ENCODE data around the gene B3GNT3.
"Not testable (repeated sequence)": the region's sequence is repeated elsewhere in the genome, so short reads cannot be mapped to it uniquely, and the experiment has no call there.

B3GNT3 gene

GRCh38 chr19:17778251-17778967 lies 16.5 kb upstream of the B3GNT3 start:
- peak overlapping the region; percentile 98 for H3K27ac Mint-ChIP-seq
- H3K4me3 Mint-ChIP-seq = no peak overlapping the region
- peaks cover 40% of the 10 kb centered on the region for H3K4me1 Mint-ChIP-seq
- ATAC-seq (ENCODE audit: low read depth) (peak; percentile 18), DNase-seq (ENCODE audit: low spot score in 2 of 2) (peak in 1 of 2 donors; percentile 35)
- peaks cover 32% of the 10 kb centered on the region for H3K36me3 Mint-ChIP-seq
- H3K9me3 Mint-ChIP-seq = no peaks in the 10 kb centered on the region
- H3K27me3 Mint-ChIP-seq = no peaks in the 10 kb centered on the region

GRCh38 chr19:17778968-17779929 lies 15.7 kb upstream of the B3GNT3 start:
- ATAC-seq (ENCODE audit: low read depth) (no peak), DNase-seq (ENCODE audit: low spot score in 2 of 2) (no peak)
- H3K27ac Mint-ChIP-seq = peak overlapping the region; percentile 92
- peaks cover 42% of the 10 kb centered on the region for H3K4me1 Mint-ChIP-seq
- H3K36me3 Mint-ChIP-seq = peaks cover 32% of the 10 kb centered on the region
- no peak overlapping the region for H3K4me3 Mint-ChIP-seq
- H3K9me3 Mint-ChIP-seq = no peaks in the 10 kb centered on the region
- no peaks in the 10 kb centered on the region for H3K27me3 Mint-ChIP-seq

GRCh38 chr19:17780781-17781180 lies 14.2 kb upstream of the B3GNT3 start:
- no peak for DNase-seq (ENCODE audit: low spot score in 2 of 2)
- H3K27ac Mint-ChIP-seq = no peak overlapping the region
- no peaks in the 10 kb centered on the region for H3K9me3 Mint-ChIP-seq
- no peak overlapping the region for H3K4me3 Mint-ChIP-seq
- H3K36me3 Mint-ChIP-seq = peaks cover 36% of the 10 kb centered on the region
- peaks cover 33% of the 10 kb centered on the region for H3K4me1 Mint-ChIP-seq
- H3K27me3 Mint-ChIP-seq = no peaks in the 10 kb centered on the region
- no peak for ATAC-seq (ENCODE audit: low read depth)

- H3K27ac Mint-ChIP-seq; H3K4me3 Mint-ChIP-seq; H3K27me3 Mint-ChIP-seq; DNase-seq (ENCODE audit: low spot score in 2 of 2); H3K9me3 Mint-ChIP-seq; ATAC-seq (ENCODE audit: low read depth): not testable (repeated sequence)
- H3K4me1 Mint-ChIP-seq = peaks cover 15% of the 10 kb centered on the region
- peaks cover 43% of the 10 kb centered on the region for H3K36me3 Mint-ChIP-seq
Measured at GRCh38 chr19:17783721-17784120, 11.2 kb upstream of the B3GNT3 start.

- Mint-ChIP-seq H3K4me1 (peaks cover 13% of the 10 kb centered on the region), H3K27ac (no peak overlapping the region), H3K9me3 (no peaks in the 10 kb centered on the region), H3K36me3 (peaks cover 45% of the 10 kb centered on the region), H3K4me3 (no peak overlapping the region), H3K27me3 (no peaks in the 10 kb centered on the region)
- peak; percentile 76 to 79 for DNase-seq (ENCODE audit: low spot score in 2 of 2)
- peak; percentile 79 for ATAC-seq (ENCODE audit: low read depth)
Measured at GRCh38 chr19:17784201-17785008, 10.5 kb upstream of the B3GNT3 start.

- Mint-ChIP-seq H3K4me1 (peaks cover 20% of the 10 kb centered on the region), H3K36me3 (peaks cover 32% of the 10 kb centered on the region), H3K4me3 (no peak overlapping the region), H3K27me3 (no peaks in the 10 kb centered on the region), H3K9me3 (no peaks in the 10 kb centered on the region), H3K27ac (no peak overlapping the region)
- no peak for ATAC-seq (ENCODE audit: low read depth)
- no peak for DNase-seq (ENCODE audit: low spot score in 2 of 2)
Measured at GRCh38 chr19:17787274-17787913, 7.5 kb upstream of the B3GNT3 start.

- H3K27ac Mint-ChIP-seq = peak overlapping the region; percentile 74
- no peak overlapping the region for H3K4me3 Mint-ChIP-seq
- ATAC-seq (ENCODE audit: low read depth) (no peak), DNase-seq (ENCODE audit: low spot score in 2 of 2) (no peak)
- peaks cover 20% of the 10 kb centered on the region for H3K4me1 Mint-ChIP-seq
- H3K9me3 Mint-ChIP-seq = no peaks in the 10 kb centered on the region
- peaks cover 2% of the 10 kb centered on the region for H3K27me3 Mint-ChIP-seq
- peaks cover 28% of the 10 kb centered on the region for H3K36me3 Mint-ChIP-seq
Measured at GRCh38 chr19:17788632-17789031, 6.3 kb upstream of the B3GNT3 start.

- Mint-ChIP-seq H3K4me1 (peaks cover 23% of the 10 kb centered on the region), H3K27me3 (peaks cover 9% of the 10 kb centered on the region), H3K27ac (no peak overlapping the region), H3K4me3 (no peak overlapping the region), H3K9me3 (no peaks in the 10 kb centered on the region), H3K36me3 (peaks cover 19% of the 10 kb centered on the region)
- ATAC-seq (ENCODE audit: low read depth) (peak; percentile 81), DNase-seq (ENCODE audit: low spot score in 2 of 2) (no peak)
Measured at GRCh38 chr19:17790059-17790780, 4.7 kb upstream of the B3GNT3 start.

GRCh38 chr19:17794412-17794730 lies 567 bp upstream of the B3GNT3 start:
- Mint-ChIP-seq H3K4me3 (peak overlapping the region; percentile 39), H3K9me3 (no peaks in the 10 kb centered on the region), H3K27ac (no peak overlapping the region), H3K4me1 (peaks cover 22% of the 10 kb centered on the region), H3K27me3 (peaks cover 9% of the 10 kb centered on the region), H3K36me3 (peaks cover 1% of the 10 kb centered on the region)
- ATAC-seq (ENCODE audit: low read depth) = no peak
- no peak for DNase-seq (ENCODE audit: low spot score in 2 of 2)

GRCh38 chr19:17795495-17795856 lies 538 bp downstream of the B3GNT3 start:
- H3K36me3 Mint-ChIP-seq = no peaks in the 10 kb centered on the region

GRCh38 chr19:17796013-17796837 lies 1.3 kb downstream of the B3GNT3 start:
- ATAC-seq (ENCODE audit: low read depth) = peak; percentile 24
- no peaks in the 10 kb centered on the region for H3K36me3 Mint-ChIP-seq
- peaks cover 15% of the 10 kb centered on the region for H3K4me1 Mint-ChIP-seq
- H3K27ac Mint-ChIP-seq = no peak overlapping the region
- H3K9me3 Mint-ChIP-seq = no peaks in the 10 kb centered on the region
- DNase-seq (ENCODE audit: low spot score in 2 of 2) = no peak
- H3K27me3 Mint-ChIP-seq = peaks cover 9% of the 10 kb centered on the region
- no peak overlapping the region for H3K4me3 Mint-ChIP-seq

More at GRCh38 chr19:17795495-17795856, 538 bp downstream of the B3GNT3 start:
- H3K27me3 Mint-ChIP-seq = peaks cover 9% of the 10 kb centered on the region
- no peak for DNase-seq (ENCODE audit: low spot score in 2 of 2)
- H3K4me3 Mint-ChIP-seq = no peak overlapping the region
- no peak overlapping the region for H3K27ac Mint-ChIP-seq
- no peak for ATAC-seq (ENCODE audit: low read depth)
- H3K9me3 Mint-ChIP-seq = no peaks in the 10 kb centered on the region
- peaks cover 16% of the 10 kb centered on the region for H3K4me1 Mint-ChIP-seq

GRCh38 chr19:17796838-17797423 lies 2.0 kb downstream of the B3GNT3 start:
- Mint-ChIP-seq H3K27me3 (peaks cover 9% of the 10 kb centered on the region), H3K27ac (no peak overlapping the region), H3K9me3 (no peaks in the 10 kb centered on the region), H3K36me3 (no peaks in the 10 kb centered on the region), H3K4me3 (no peak overlapping the region), H3K4me1 (peaks cover 9% of the 10 kb centered on the region)
- ATAC-seq (ENCODE audit: low read depth) = no peak
- DNase-seq (ENCODE audit: low spot score in 2 of 2) = no peak
